ENCODE measurements around the gene ZFYVE27.

DNA sequence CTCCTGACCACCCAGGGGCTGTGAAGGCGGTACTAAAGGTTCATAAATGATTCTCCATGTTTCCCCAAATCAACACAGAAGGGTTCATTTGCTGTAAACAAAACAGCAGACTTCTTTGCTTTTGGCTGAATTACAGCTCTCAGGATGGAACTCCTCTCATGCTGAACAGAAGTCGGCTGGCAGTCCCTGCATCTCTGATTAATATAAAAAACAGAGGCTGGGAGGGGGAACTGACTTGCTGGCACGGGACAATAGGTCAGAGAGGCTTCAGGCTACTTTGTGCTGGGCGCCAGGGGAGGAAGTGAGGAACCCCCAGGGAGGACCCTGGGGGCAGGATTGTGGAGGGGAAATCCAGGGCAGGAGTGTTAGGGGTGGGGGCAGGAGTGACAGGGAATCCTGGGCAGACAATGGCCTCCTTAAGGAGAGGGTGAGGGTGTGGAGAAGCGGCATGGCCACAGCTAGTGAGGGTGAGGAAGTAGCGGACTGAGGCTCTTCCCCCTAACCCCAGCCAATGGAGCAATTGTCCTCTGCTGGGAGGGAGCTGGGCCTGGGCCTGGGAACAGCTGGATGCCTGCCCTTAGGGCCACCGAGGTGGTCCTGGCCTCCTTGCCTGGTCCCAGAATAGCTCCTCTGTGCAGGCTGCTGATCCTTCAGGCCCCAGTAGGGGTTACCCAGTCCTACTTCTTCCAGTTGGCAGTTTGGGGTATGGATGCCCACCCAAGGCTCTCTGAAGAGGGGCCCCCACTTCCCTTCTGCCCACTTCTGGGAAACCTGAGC, 44.1 kb downstream of the ZFYVE27 start:
- TF ChIP-seq, protein P1, sequence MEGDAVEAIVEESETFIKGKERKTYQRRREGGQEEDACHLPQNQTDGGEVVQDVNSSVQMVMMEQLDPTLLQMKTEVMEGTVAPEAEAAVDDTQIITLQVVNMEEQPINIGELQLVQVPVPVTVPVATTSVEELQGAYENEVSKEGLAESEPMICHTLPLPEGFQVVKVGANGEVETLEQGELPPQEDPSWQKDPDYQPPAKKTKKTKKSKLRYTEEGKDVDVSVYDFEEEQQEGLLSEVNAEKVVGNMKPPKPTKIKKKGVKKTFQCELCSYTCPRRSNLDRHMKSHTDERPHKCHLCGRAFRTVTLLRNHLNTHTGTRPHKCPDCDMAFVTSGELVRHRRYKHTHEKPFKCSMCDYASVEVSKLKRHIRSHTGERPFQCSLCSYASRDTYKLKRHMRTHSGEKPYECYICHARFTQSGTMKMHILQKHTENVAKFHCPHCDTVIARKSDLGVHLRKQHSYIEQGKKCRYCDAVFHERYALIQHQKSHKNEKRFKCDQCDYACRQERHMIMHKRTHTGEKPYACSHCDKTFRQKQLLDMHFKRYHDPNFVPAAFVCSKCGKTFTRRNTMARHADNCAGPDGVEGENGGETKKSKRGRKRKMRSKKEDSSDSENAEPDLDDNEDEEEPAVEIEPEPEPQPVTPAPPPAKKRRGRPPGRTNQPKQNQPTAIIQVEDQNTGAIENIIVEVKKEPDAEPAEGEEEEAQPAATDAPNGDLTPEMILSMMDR (conservative IDR thresholded peaks at IDR 0.05; ENCODE audit: low read length): no peak
- no peak for TF ChIP-seq EZH2phosphoT487 (IDR thresholded peaks at IDR 0.05; ENCODE audit: borderline replicate concordance, low read depth, low read length)

All from OCI-LY7 (cell line).